T-helper 17 cell (primary cell): Measurements from ENCODE around the gene DISC1. TPM values are rescaled to one million over a fixed set of nuclear protein-coding genes. Genes with fewer than 3 reads are reported as not detected.

ENCODE experiments used
- ATAC-seq: fragments of 150-1000 bp; cut with Tn5 transposase; 2 replicates; pipeline ENCODE4 v1.10.0; 2021; ENCODE audit warnings: mild to moderate bottlenecking, moderate library complexity
- DNase-seq, 3 donors: peaks; one replicate each; pipeline versions ENCODE4 v3.0.0 to v3.0.0-alpha.2; 2020 to 2021
- H3K9me3 ChIP-seq: one replicate; pipeline ENCODE4 v1.7.0; 2013; ENCODE audit warnings: low read length, mild to moderate bottlenecking; ENCODE audit not compliant: control insufficient read depth, poor library complexity, severe bottlenecking
- H3K27ac Mint-ChIP-seq: one replicate; pipeline ENCODE4 v1.8.0; 2022; ENCODE audit warnings: mild to moderate bottlenecking, moderate library complexity, mixed read lengths
- H3K27me3 Mint-ChIP-seq: one replicate; pipeline ENCODE4 v1.8.0; 2022; ENCODE audit warnings: mixed read lengths
- H3K36me3 Mint-ChIP-seq: one replicate; pipeline ENCODE4 v1.8.0; 2022; ENCODE audit warnings: low read depth, mixed read lengths
- H3K4me1 Mint-ChIP-seq: one replicate; pipeline ENCODE4 v1.8.0; 2022; ENCODE audit warnings: mild to moderate bottlenecking, mixed read lengths
- H3K4me3 Mint-ChIP-seq: one replicate; pipeline ENCODE4 v1.8.0; 2022; ENCODE audit warnings: mild to moderate bottlenecking, moderate library complexity, mixed read lengths
- total RNA-seq, 4 donors: library from RNA in 2 of 4; stranded (reverse) in 2 of 4; gene quantifications; one replicate each; pipeline ENCODE4 v1.2.3 and lab custom pipeline; 2022 to 2026

The DISC1 gene
- total RNA-seq, 2 donors from 2014 or later: 16.2 to 17.4 TPM

DNA sequence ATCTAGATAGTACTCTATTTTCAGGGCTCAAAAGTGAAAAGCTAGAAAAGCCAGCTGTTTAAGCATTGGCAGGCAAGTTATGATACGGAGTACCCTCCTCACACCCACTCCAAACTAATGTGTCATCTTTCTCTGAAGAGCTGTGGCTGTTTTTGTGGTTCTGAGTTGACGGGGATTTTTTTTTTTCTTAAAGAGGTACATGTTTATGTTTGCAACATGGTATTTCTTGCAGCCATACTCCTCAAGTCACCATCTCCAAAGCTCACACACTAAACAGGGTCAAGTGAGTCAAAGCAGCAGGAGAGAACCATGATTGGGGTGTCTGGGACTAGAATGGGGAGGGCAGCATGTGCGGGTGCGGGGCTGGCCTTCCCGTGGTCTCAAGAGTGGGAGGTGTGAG lies 347.2 kb downstream of the DISC1 start:
- Mint-ChIP-seq H3K4me3 (no peak overlapping the region), H3K27ac (no peak overlapping the region)
- no peak for DNase-seq

DNA sequence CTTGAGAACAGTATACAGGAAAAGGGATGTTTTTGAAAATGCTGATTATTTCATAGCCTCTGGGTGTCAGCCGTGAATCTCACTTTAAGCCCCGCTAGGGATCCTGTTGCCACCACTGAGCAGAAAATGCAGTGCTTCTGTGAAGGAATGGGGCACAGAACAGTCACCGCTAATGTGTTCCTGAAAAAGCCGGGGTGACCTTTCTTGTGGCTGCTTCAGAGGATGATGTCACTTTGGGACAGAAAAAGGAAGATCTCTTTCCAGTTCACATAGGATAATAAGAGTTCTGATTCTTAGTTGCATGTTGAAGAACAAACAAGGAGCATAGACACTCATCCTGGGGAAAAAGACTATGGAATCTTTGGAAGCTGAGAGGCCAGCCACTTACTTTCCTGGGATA lies 349.6 kb downstream of the DISC1 start:
- H3K4me1 Mint-ChIP-seq: no peaks in the 10 kb centered on the region
- no peaks in the 10 kb centered on the region for H3K9me3 ChIP-seq
- H3K27ac Mint-ChIP-seq: no peak overlapping the region
- no peak overlapping the region for H3K4me3 Mint-ChIP-seq
- H3K36me3 Mint-ChIP-seq: peaks cover 6% of the 10 kb centered on the region
- DNase-seq (no peak), ATAC-seq (no peak)
- H3K27me3 Mint-ChIP-seq: no peaks in the 10 kb centered on the region

More for the DNA sequence above, 347.2 kb downstream of the DISC1 start:
- Mint-ChIP-seq H3K4me1 (no peaks in the 10 kb centered on the region), H3K36me3 (peaks cover 6% of the 10 kb centered on the region), H3K27me3 (no peaks in the 10 kb centered on the region)
- ATAC-seq: no peak
- H3K9me3 ChIP-seq: no peaks in the 10 kb centered on the region

DNA sequence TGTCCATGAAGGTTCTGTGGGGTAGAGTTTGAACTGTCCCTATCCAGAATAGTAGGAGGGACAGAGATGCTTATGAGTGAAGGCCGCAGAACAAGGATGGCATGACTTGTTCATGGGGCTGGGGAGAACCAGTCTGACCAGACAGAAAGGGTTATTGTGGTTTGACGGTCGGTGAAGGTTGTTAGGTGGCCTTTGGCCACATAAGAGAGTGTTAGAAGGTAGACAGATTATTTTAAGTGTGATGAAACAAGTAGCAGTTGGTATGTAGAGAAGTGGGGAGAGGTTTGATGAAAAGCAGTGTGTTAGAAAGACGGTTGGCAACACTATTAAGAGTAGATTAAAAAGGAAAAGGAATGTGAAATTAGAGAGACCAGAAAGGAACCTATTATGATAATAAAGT lies 355.1 kb downstream of the DISC1 start:
- H3K9me3 ChIP-seq: no peaks in the 10 kb centered on the region
- Mint-ChIP-seq H3K4me3 (no peak overlapping the region), H3K27me3 (no peaks in the 10 kb centered on the region), H3K4me1 (peaks cover 16% of the 10 kb centered on the region), H3K27ac (peak overlapping the region; percentile 1), H3K36me3 (peaks cover 2% of the 10 kb centered on the region)
- DNase-seq: no peak
- ATAC-seq: no peak

DNA sequence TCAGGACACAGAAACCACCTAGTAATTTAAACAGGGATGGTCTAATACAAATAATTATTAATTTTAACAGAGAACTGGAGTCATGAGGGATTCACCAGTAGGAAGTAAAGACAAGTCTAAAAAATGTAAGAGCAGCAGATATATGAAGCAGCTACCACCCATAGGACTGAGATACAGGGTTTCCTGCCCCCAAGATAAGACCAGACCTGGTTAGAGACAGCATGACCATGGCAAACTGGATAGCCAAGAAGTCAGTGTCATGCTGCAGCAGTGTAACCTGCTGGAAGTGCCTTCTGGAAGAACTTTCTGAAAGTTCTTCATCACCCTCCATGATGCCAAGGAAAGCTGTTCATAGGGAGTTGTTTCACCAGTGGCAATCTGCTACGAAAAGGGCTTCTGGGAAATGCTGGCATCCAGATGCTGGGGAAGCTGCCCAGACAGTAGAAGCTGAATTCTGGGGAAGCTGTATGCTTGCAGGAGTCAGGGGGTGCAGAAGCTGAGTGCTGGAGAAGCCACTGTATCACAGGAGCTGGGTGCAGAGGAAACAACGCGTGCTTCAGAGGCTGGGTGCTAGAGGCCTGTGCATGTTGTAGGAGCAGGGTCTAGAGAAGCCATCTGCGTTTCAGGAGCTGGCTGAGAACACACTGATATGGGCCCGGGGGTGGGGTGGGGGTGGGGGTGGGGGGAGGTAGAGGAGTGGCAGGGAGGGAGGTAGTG lies 356.4 kb downstream of the DISC1 start:
- peak overlapping the region; percentile 1 for H3K27ac Mint-ChIP-seq
- H3K27me3 Mint-ChIP-seq: no peaks in the 10 kb centered on the region
- ATAC-seq (no peak), DNase-seq (no peak)
- peaks cover 16% of the 10 kb centered on the region for H3K4me1 Mint-ChIP-seq
- no peaks in the 10 kb centered on the region for H3K9me3 ChIP-seq
- no peaks in the 10 kb centered on the region for H3K36me3 Mint-ChIP-seq
- no peak overlapping the region for H3K4me3 Mint-ChIP-seq

DNA sequence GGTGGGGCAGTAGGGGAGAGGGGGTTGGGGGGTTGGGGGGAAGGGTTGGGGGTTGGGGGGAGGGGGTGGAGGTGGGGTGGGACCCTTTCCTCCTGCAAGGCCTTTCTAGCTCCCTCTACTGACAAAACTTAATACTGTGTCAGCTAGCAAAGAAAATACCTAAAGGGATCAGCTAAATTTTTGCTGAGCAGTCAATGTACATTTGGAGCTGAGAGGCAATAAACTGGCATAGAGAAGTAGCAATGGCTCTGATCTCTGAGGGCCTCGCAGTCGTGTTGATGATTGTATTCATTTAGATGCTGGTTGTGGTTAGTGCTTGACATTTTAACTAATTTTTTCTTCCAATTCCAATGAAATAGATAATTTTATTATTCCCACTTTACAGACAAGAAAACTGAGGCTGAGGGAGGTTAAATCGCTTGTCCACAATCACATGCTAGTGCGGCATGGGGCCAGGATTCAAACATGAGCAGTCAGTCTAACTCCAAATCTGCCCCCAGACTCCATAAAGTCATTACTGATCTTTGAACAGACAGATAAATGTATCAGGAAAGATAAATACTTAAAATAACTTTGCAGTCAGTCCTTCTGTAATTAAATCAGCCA lies 357.1 kb downstream of the DISC1 start:
- Mint-ChIP-seq H3K27ac (no peak overlapping the region), H3K36me3 (no peaks in the 10 kb centered on the region), H3K4me3 (no peak overlapping the region), H3K4me1 (peaks cover 16% of the 10 kb centered on the region), H3K27me3 (no peaks in the 10 kb centered on the region)
- H3K9me3 ChIP-seq: no peaks in the 10 kb centered on the region
- ATAC-seq (no peak), DNase-seq (no peak)

DNA sequence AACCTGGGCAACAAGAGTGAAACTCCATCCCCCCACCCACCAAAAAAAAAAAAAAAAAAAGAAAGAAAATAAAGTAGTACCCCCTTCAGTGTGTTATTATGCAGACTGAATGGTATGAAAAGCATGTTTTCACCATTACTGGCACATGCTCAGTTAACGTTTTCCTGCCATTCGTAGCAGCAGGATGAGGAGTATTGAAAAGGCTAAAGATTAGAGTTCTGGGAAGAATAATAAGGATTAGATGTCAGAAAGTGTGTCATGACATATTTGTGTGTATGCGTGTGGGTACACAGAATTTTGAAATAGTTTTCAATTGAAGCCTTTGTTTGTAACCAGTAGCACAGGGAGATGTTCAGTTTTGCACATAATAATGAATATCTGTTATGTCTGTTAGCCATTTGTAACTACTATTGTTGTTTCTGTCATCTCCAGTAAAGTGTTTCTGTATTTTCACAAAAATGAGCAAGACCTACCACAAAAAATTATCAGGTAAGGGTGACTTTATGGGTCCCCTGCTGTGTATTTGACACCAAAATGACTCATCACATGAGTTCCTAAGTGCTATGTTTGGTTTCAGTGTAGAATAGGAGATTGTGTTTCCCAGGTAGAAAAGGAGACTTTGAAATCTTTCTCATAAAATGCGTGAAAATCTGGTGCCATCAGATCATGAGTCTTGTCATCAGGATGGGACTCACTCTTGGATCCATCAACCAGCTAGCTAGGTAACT lies 358.9 kb downstream of the DISC1 start:
- no peak overlapping the region for H3K27ac Mint-ChIP-seq
- DNase-seq (no peak), ATAC-seq (no peak)
- no peak overlapping the region for H3K4me3 Mint-ChIP-seq
- H3K9me3 ChIP-seq: no peaks in the 10 kb centered on the region
- H3K27me3 Mint-ChIP-seq: no peaks in the 10 kb centered on the region
- H3K36me3 Mint-ChIP-seq: no peaks in the 10 kb centered on the region
- peaks cover 19% of the 10 kb centered on the region for H3K4me1 Mint-ChIP-seq

DNA sequence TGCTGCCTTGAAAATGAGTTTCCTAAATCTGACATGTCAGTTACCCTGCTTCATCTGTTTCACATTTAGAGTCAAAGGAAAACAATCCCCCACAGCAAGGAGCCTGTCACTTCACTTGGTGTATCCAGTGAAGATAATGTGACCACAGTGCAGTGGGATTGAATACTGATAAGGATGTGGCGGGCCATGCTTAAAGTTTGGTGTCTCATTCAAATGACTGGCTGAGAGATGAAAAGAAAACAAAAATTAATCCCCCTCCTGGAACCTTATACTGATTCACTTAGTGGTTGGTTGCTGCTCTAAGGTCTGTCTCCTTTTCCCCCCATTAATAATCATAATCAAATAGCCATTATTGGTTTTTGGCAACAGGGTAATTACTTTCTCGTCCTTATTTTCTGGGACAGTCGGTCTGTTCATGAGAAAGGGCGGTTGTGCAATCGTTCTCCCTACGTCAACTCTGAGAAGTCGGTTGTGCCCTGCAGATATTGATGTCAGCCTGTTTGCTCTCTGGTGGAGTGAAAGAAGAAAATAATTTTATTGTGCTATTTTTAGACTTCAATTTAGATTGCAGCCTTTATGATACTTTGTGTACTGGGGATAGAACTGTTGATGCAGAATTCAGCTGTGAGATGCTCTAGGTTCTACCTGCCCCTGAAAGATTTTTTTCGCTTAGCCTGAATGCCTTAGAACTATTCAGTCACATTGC lies 360.2 kb downstream of the DISC1 start:
- H3K27ac Mint-ChIP-seq: no peak overlapping the region
- no peaks in the 10 kb centered on the region for H3K36me3 Mint-ChIP-seq
- H3K4me3 Mint-ChIP-seq: no peak overlapping the region
- H3K9me3 ChIP-seq: no peaks in the 10 kb centered on the region
- ATAC-seq (no peak), DNase-seq (no peak)
- peaks cover 18% of the 10 kb centered on the region for H3K4me1 Mint-ChIP-seq
- no peaks in the 10 kb centered on the region for H3K27me3 Mint-ChIP-seq

DNA sequence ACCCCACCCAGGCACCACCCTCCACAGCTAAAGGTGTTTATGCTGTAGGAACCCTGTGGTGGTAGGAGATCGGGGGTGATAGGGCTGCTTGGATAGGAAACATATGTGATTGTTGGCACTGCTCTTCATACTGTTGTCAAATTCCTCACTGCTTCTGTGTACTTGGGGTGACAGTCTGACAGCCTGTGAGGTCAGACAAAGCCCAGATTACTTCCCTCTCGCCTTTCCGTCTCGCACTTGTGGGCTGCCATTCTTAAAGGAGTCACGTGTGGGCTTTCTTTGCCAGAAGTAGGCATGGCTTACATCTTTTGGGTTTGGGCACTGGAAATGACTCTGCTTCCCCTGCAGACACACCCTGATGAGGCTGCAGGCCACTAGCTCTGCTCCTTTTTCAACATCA lies 363.8 kb downstream of the DISC1 start:
- no peak overlapping the region for H3K27ac Mint-ChIP-seq
- peaks cover 3% of the 10 kb centered on the region for H3K36me3 Mint-ChIP-seq
- no peaks in the 10 kb centered on the region for H3K9me3 ChIP-seq
- DNase-seq (no peak), ATAC-seq (no peak)
- H3K27me3 Mint-ChIP-seq: no peaks in the 10 kb centered on the region
- H3K4me1 Mint-ChIP-seq: peaks cover 11% of the 10 kb centered on the region
- no peak overlapping the region for H3K4me3 Mint-ChIP-seq

DNA sequence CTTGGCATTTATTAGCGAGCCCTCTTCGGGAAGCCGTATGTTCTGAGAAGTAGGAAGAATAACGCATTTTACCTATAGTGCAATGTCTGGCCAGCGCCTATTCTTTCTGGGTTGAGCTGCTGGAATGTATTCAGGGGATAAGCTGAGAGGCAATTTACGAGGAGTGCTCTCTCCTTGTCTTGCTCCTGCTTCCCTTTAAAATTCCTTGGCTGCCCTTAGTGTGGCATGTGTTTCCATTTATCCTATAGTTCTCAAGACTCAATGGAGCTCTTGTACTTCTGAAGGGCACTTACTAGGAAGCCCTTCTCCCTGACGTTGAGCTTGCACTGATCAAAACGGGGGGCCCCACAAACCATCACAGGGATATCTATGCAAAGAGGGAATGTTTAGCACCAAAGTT lies 364.6 kb downstream of the DISC1 start:
- Mint-ChIP-seq H3K4me1 (peaks cover 11% of the 10 kb centered on the region), H3K36me3 (peaks cover 3% of the 10 kb centered on the region), H3K4me3 (no peak overlapping the region), H3K27ac (no peak overlapping the region), H3K27me3 (no peaks in the 10 kb centered on the region)
- H3K9me3 ChIP-seq: no peaks in the 10 kb centered on the region
- DNase-seq (no peak), ATAC-seq (no peak)

DNA sequence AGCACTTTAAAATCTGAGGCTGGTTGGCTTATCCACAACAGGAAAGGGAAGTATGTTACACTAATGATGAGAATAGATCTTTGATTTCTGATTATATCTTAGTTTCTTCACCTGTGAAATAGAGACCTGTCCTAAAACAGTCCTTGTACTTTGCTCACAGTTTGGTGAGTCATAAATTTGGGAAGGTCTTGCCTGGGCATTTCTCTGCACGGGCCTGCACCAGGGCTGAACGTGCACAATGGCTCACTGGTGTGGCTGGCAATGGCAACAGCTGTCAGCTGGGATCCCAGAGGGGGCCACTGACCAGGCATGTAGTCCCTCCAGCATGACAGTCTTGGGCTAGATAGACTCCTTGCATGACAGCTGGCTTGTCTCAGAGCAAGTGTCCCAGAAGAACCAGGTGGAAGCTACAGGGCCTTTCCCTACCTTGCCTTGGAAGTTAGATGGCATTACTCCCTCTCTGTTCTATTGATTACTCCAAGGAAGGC lies 367.4 kb downstream of the DISC1 start:
- peak overlapping the region; percentile 14 for H3K27ac Mint-ChIP-seq
- H3K36me3 Mint-ChIP-seq: peaks cover 3% of the 10 kb centered on the region
- no peaks in the 10 kb centered on the region for H3K27me3 Mint-ChIP-seq
- peaks cover 11% of the 10 kb centered on the region for H3K4me1 Mint-ChIP-seq
- no peak overlapping the region for H3K4me3 Mint-ChIP-seq
- no peaks in the 10 kb centered on the region for H3K9me3 ChIP-seq
- DNase-seq (no peak), ATAC-seq (no peak)

DNA sequence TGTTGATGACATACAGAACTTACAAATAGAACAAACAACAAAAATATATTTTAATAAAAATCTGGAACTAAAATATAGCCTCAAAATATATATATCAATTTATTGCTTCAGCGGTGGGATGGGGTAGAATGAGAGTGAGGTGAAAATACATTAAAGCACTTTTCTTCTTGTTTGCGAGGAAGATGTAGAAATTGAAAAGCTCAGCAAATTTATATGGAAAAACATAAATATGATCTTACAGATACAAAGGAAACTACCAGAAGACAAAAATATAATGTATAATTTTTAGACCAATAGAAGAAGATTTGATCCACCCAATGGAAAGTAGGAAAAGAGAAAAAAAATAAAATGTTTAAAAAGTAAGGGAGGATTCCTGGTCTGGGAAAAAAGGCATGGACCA lies 372.2 kb downstream of the DISC1 start:
- Mint-ChIP-seq H3K4me1 (no peaks in the 10 kb centered on the region), H3K27ac (no peak overlapping the region), H3K4me3 (no peak overlapping the region), H3K36me3 (peaks cover 3% of the 10 kb centered on the region), H3K27me3 (no peaks in the 10 kb centered on the region)
- H3K9me3 ChIP-seq: no peaks in the 10 kb centered on the region
- ATAC-seq (no peak), DNase-seq (no peak)

DNA sequence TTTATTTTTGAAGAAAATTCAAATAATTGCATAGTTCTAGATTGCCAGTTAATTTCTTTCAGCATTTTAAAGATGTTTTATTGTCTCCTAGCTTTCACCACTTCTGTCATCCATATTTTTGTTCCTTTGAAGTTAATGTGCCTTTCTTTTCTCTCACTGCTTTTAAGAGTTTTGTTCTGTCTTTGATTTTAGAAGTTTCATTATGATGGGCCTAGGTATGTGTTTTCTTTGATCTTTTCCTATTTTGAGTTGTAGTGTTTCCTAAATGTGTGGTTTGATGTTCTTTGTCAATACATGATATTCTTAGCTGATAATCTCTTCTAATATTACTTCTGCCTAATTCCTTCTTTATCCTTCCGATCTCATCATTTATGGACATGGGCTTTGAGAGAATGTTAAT lies 378.7 kb downstream of the DISC1 start:
- peaks cover 3% of the 10 kb centered on the region for H3K36me3 Mint-ChIP-seq
- peaks cover 3% of the 10 kb centered on the region for H3K4me1 Mint-ChIP-seq
- no peaks in the 10 kb centered on the region for H3K9me3 ChIP-seq
- no peak overlapping the region for H3K4me3 Mint-ChIP-seq
- DNase-seq (no peak), ATAC-seq (no peak)
- no peak overlapping the region for H3K27ac Mint-ChIP-seq
- H3K27me3 Mint-ChIP-seq: no peaks in the 10 kb centered on the region

DNA sequence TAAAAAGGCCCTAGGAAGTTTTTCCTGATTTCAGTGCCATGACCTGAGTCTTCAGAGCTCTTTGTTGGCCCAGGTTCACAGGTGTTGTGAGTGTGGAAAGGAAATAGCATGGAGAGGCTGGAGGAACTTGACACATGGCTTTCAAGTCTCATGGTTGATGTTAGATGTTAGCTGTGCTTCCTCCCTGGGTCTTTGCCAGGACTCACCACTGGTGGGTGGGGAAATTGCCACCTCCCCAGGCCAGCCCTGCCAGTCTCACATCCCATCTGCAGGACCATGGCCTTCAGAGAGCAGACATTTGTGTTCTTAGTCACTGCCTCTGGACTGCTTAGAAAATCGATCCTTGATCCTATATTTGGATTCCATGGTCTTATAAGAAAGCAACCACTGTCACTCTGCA lies 383.2 kb downstream of the DISC1 start:
- H3K36me3 Mint-ChIP-seq: peaks cover 3% of the 10 kb centered on the region
- peaks cover 3% of the 10 kb centered on the region for H3K4me1 Mint-ChIP-seq
- no peak for ATAC-seq

More for the DNA sequence above, 383.2 kb downstream of the DISC1 start:
- peak overlapping the region; percentile 41 for H3K27ac Mint-ChIP-seq
- H3K4me3 Mint-ChIP-seq: no peak overlapping the region
- H3K27me3 Mint-ChIP-seq: no peaks in the 10 kb centered on the region
- H3K9me3 ChIP-seq: no peaks in the 10 kb centered on the region
- no peak for DNase-seq
